NCI-H82 treated with DMSO at 0.1 percent for 48 hours (cell line): ENCODE data around the gene CRMP1.
"Not testable (repeated sequence)": the region's sequence is repeated elsewhere in the genome, so short reads cannot be mapped to it uniquely, and the experiment has no call there.

Experiments
- DNase-seq: peaks from one replicate; lab custom pipeline; 2025; ENCODE audit not compliant: unreplicated experiment; lab: John Stamatoyannopoulos, UW

CRMP1 gene

GRCh38 chr4:5825321-5826041 lies 67.4 kb downstream of the CRMP1 start:
- no peak for DNase-seq

GRCh38 chr4:5824635-5825034 lies 68.3 kb downstream of the CRMP1 start:
- no peak for DNase-seq

- no peak for DNase-seq
Observed at GRCh38 chr4:5824227-5824626, 68.7 kb downstream of the CRMP1 start.

- no peak for DNase-seq
Observed at GRCh38 chr4:5823542-5824211, 69.2 kb downstream of the CRMP1 start.

- no peak for DNase-seq
Observed at GRCh38 chr4:5822619-5823018, 70.3 kb downstream of the CRMP1 start.

GRCh38 chr4:5821665-5822358 lies 71.1 kb downstream of the CRMP1 start:
- DNase-seq = no peak

- DNase-seq = no peak
Observed at GRCh38 chr4:5816851-5817375, 76.0 kb downstream of the CRMP1 start.

GRCh38 chr4:5816101-5816500 lies 76.8 kb downstream of the CRMP1 start:
- no peak for DNase-seq

GRCh38 chr4:5815641-5816040 lies 77.2 kb downstream of the CRMP1 start:
- DNase-seq = no peak

GRCh38 chr4:5814421-5814820 lies 78.5 kb downstream of the CRMP1 start:
- DNase-seq = no peak

GRCh38 chr4:5813882-5814255 lies 79.0 kb downstream of the CRMP1 start:
- DNase-seq = no peak

- DNase-seq = peak; percentile 2
Observed at GRCh38 chr4:5812506-5813229, 80.2 kb downstream of the CRMP1 start.

- not testable (repeated sequence) for DNase-seq
Observed at GRCh38 chr4:5812057-5812456, 80.8 kb downstream of the CRMP1 start.

- no peak for DNase-seq
Observed at GRCh38 chr4:5810770-5811430, 82.0 kb downstream of the CRMP1 start.

GRCh38 chr4:5810151-5810550 lies 82.7 kb downstream of the CRMP1 start:
- no peak for DNase-seq

- DNase-seq = no peak
Observed at GRCh38 chr4:5809216-5809776, 83.6 kb downstream of the CRMP1 start.

GRCh38 chr4:5808081-5808741 lies 84.7 kb downstream of the CRMP1 start:
- DNase-seq = no peak

GRCh38 chr4:5805270-5805669 lies 87.6 kb downstream of the CRMP1 start:
- no peak for DNase-seq

GRCh38 chr4:5804656-5805055 lies 88.2 kb downstream of the CRMP1 start:
- no peak for DNase-seq

GRCh38 chr4:5802565-5802964 lies 90.3 kb downstream of the CRMP1 start:
- no peak for DNase-seq
